ENCODE measurements around the gene DOCK3. TPM values are rescaled to one million over a fixed set of nuclear protein-coding genes. Genes with fewer than 3 reads are reported as not detected.

Gene DOCK3
- total RNA-seq, 1 donor from 2014 or later = under 0.01 TPM

GRCh38 chr3:51371943-51372557 lies 697.3 kb downstream of the DOCK3 start:
- Histone ChIP-seq H3K4me3 (ENCODE audit: low read depth, low read length) (no peak overlapping the region), H3K27me3 (ENCODE audit: control insufficient read depth, insufficient read depth, low read length) (no peaks in the 10 kb centered on the region), H3K36me3 (ENCODE audit: control insufficient read depth, insufficient read depth, low read length) (no peaks in the 10 kb centered on the region)
- DNase-seq (ENCODE audit: low read depth) = peak; percentile 63
- no peak for FAIRE-seq
- TF ChIP-seq CTCF (IDR thresholded peaks at IDR 0.05; ENCODE audit: insufficient read depth, low read length, severe bottlenecking) = peak; percentile 69

- no peak for DNase-seq (ENCODE audit: low read depth)
- no peak for FAIRE-seq
These were observed 699.1 kb downstream of the DOCK3 start for GRCh38 chr3:51373658-51374421.

GRCh38 chr3:51374456-51374855 lies 699.7 kb downstream of the DOCK3 start:
- Histone ChIP-seq H3K4me3 (ENCODE audit: low read depth, low read length) (no peak overlapping the region), H3K27me3 (ENCODE audit: control insufficient read depth, insufficient read depth, low read length) (no peaks in the 10 kb centered on the region), H3K36me3 (ENCODE audit: control insufficient read depth, insufficient read depth, low read length) (no peaks in the 10 kb centered on the region)
- FAIRE-seq = peak; percentile 89
- no peak for TF ChIP-seq CTCF (IDR thresholded peaks at IDR 0.05; ENCODE audit: insufficient read depth, low read length, severe bottlenecking)
- no peak for DNase-seq (ENCODE audit: low read depth)

More at GRCh38 chr3:51373658-51374421, 699.1 kb downstream of the DOCK3 start:
- no peak overlapping the region for H3K4me3 ChIP-seq (ENCODE audit: low read depth, low read length)
- H3K27me3 ChIP-seq (ENCODE audit: control insufficient read depth, insufficient read depth, low read length) = no peaks in the 10 kb centered on the region
- no peaks in the 10 kb centered on the region for H3K36me3 ChIP-seq (ENCODE audit: control insufficient read depth, insufficient read depth, low read length)
- TF ChIP-seq CTCF (IDR thresholded peaks at IDR 0.05; ENCODE audit: insufficient read depth, low read length, severe bottlenecking) = no peak

GRCh38 chr3:51375136-51375535 lies 700.4 kb downstream of the DOCK3 start:
- DNase-seq (ENCODE audit: low read depth) (no peak), FAIRE-seq (no peak)
- no peaks in the 10 kb centered on the region for H3K27me3 ChIP-seq (ENCODE audit: control insufficient read depth, insufficient read depth, low read length)
- H3K36me3 ChIP-seq (ENCODE audit: control insufficient read depth, insufficient read depth, low read length) = no peaks in the 10 kb centered on the region
- no peak for TF ChIP-seq CTCF (IDR thresholded peaks at IDR 0.05; ENCODE audit: insufficient read depth, low read length, severe bottlenecking)
- H3K4me3 ChIP-seq (ENCODE audit: low read depth, low read length) = no peak overlapping the region

GRCh38 chr3:51375571-51375970 lies 700.8 kb downstream of the DOCK3 start:
- no peaks in the 10 kb centered on the region for H3K36me3 ChIP-seq (ENCODE audit: control insufficient read depth, insufficient read depth, low read length)
- H3K4me3 ChIP-seq (ENCODE audit: low read depth, low read length) = no peak overlapping the region
- DNase-seq (ENCODE audit: low read depth) (no peak), FAIRE-seq (no peak)
- no peak for TF ChIP-seq CTCF (IDR thresholded peaks at IDR 0.05; ENCODE audit: insufficient read depth, low read length, severe bottlenecking)
- no peaks in the 10 kb centered on the region for H3K27me3 ChIP-seq (ENCODE audit: control insufficient read depth, insufficient read depth, low read length)

Measured in bronchial epithelial cell (primary cell).